Fibroblast of skin of abdomen (primary cell): ENCODE data around the gene SIM2.

ENCODE experiments used
- DNase-seq: peaks from one replicate; pipeline ENCODE4 v3.0.0-alpha.2; 2013

SIM2 gene

GRCh38 chr21:36717976-36718375 lies 19.1 kb downstream of the SIM2 start:
- DNase-seq, result no peak

- no peak for DNase-seq
Measured at GRCh38 chr21:36718951-36719501, 20.1 kb downstream of the SIM2 start.

GRCh38 chr21:36719614-36720013 lies 20.7 kb downstream of the SIM2 start:
- DNase-seq, result no peak

- no peak for DNase-seq
Measured at GRCh38 chr21:36721817-36722216, 22.9 kb downstream of the SIM2 start.

GRCh38 chr21:36722370-36723368 lies 23.8 kb downstream of the SIM2 start:
- no peak for DNase-seq

GRCh38 chr21:36723371-36723881 lies 24.5 kb downstream of the SIM2 start:
- no peak for DNase-seq

- DNase-seq, result no peak
Measured at GRCh38 chr21:36724660-36725059, 25.7 kb downstream of the SIM2 start.

GRCh38 chr21:36725793-36726386 lies 27.0 kb downstream of the SIM2 start:
- DNase-seq, result no peak

GRCh38 chr21:36727866-36728265 lies 29.0 kb downstream of the SIM2 start:
- DNase-seq, result no peak

GRCh38 chr21:36728371-36729111 lies 29.6 kb downstream of the SIM2 start:
- DNase-seq, result peak; percentile 15

- DNase-seq, result peak; percentile 12
Measured at GRCh38 chr21:36729310-36729970, 30.5 kb downstream of the SIM2 start.

GRCh38 chr21:36730291-36731281 lies 31.7 kb downstream of the SIM2 start:
- DNase-seq, result no peak

- no peak for DNase-seq
Measured at GRCh38 chr21:36732217-36732616, 33.3 kb downstream of the SIM2 start.

- no peak for DNase-seq
Measured at GRCh38 chr21:36732761-36733160, 33.8 kb downstream of the SIM2 start.

- no peak for DNase-seq
Measured at GRCh38 chr21:36733857-36734256, 34.9 kb downstream of the SIM2 start.

GRCh38 chr21:36734367-36735200 lies 35.7 kb downstream of the SIM2 start:
- no peak for DNase-seq

- no peak for DNase-seq
Measured at GRCh38 chr21:36735201-36735515, 36.2 kb downstream of the SIM2 start.

- no peak for DNase-seq
Measured at GRCh38 chr21:36735724-36736320, 36.9 kb downstream of the SIM2 start.

- DNase-seq, result no peak
Measured at GRCh38 chr21:36738489-36739126, 39.7 kb downstream of the SIM2 start.
